H1 (cell line): ENCODE results near the gene DDB1. TPM values are rescaled to one million over a fixed set of nuclear protein-coding genes. Genes with fewer than 3 reads are reported as not detected.

Experiments used
- CTCF ChIA-PET: fragments of 300-600 bp; sonication (Branson Sonifier 250); formaldehyde crosslinking; loops from one replicate; lab custom pipeline; 2021; ENCODE audit not compliant: partially characterized antibody; lab: Charles Lee
- POLR2A ChIA-PET: fragments of 300-600 bp; sonication (Branson Sonifier 250); formaldehyde crosslinking; loops from one replicate; lab custom pipeline; 2021; ENCODE audit warnings: inconsistent platforms; ENCODE audit not compliant: partially characterized antibody; lab: Charles Lee
- DNase-seq, 2 experiments: peaks; one replicate each; pipeline versions ENCODE4 v3.0.0 to v3.0.0-alpha.2; 2010 to 2022; ENCODE audit warnings: low spot score in 2 of 2, low read depth in 1 of 2, mixed read lengths in 1 of 2
- FAIRE-seq: peaks from 2 replicates; lab custom pipeline; 2011; peaks lifted over from hg19 to GRCh38; lab: Jason Lieb, UNC
- H2AFZ ChIP-seq: 2 replicates; pipeline ENCODE4 v1.8.1; 2012; ENCODE audit warnings: low read length, inconsistent platforms
- H2AK5ac ChIP-seq: 2 replicates; pipeline ENCODE4 v1.6.1; 2013; ENCODE audit warnings: low read depth, low read length
- H2BK120ac ChIP-seq: replicated peaks from 2 replicates; pipeline ENCODE3; 2013; ENCODE audit warnings: low read depth, low read length, inconsistent platforms
- H2BK12ac ChIP-seq: 2 replicates; pipeline ENCODE4 v1.6.1; 2013; ENCODE audit warnings: low read depth, low read length
- H2BK15ac ChIP-seq: 2 replicates; pipeline ENCODE4 v1.6.1; 2013; ENCODE audit warnings: low read length
- H2BK20ac ChIP-seq: 2 replicates; pipeline ENCODE4 v1.6.1; 2013; ENCODE audit warnings: low read length
- H2BK5ac ChIP-seq: 2 replicates; pipeline ENCODE4 v1.6.1; 2013; ENCODE audit warnings: low read depth, low read length
- H3K14ac ChIP-seq: 2 replicates; pipeline ENCODE4 v1.6.1; 2013; ENCODE audit warnings: inconsistent platforms; ENCODE audit not compliant: insufficient read length
- H3K18ac ChIP-seq: 2 replicates; pipeline ENCODE4 v1.6.1; 2013; ENCODE audit warnings: low read length; ENCODE audit errors: extremely low read depth
- H3K23ac ChIP-seq: 2 replicates; pipeline ENCODE4 v1.6.1; 2013; ENCODE audit warnings: inconsistent platforms; ENCODE audit not compliant: insufficient read length
- H3K23me2 ChIP-seq: 2 replicates; pipeline ENCODE4 v1.6.1; 2013; ENCODE audit warnings: low read depth, low read length
- H3K27ac ChIP-seq: 2 replicates; pipeline ENCODE4 v1.6.1; 2011; ENCODE audit warnings: low read depth, low read length, inconsistent platforms
- H3K27me3 ChIP-seq, 4 experiments: replicated peaks in 1 of 4; 1 replicate in 1 of 4; 2 replicates in 3 of 4; pipeline versions ENCODE4 v1.6.1 to v1.8.1; 2011 to 2013; ENCODE audit warnings: low read length in 3 of 4, mild to moderate bottlenecking in 3 of 4, inconsistent platforms in 2 of 4, mixed read lengths in 2 of 4, moderate library complexity in 1 of 4; ENCODE audit not compliant: control insufficient read depth in 3 of 4, insufficient read depth in 3 of 4; ENCODE audit errors: extremely low read depth in 1 of 4
- H3K36me3 ChIP-seq, 4 experiments: 2 replicates each; pipeline versions ENCODE4 v1.6.1 to v1.8.1; 2011 to 2013; ENCODE audit warnings: mild to moderate bottlenecking in 4 of 4, low read length in 3 of 4, moderate library complexity in 2 of 4, control low read depth in 1 of 4, inconsistent platforms in 1 of 4; ENCODE audit not compliant: insufficient read depth in 4 of 4, control insufficient read depth in 2 of 4
- H3K4ac ChIP-seq: replicated peaks from 2 replicates; pipeline ENCODE3; 2013; ENCODE audit warnings: low read length, low read depth, mixed read lengths, inconsistent platforms; ENCODE audit not compliant: insufficient read length
- H3K4me1 ChIP-seq, 4 experiments: replicated peaks in 1 of 4; 1 replicate in 1 of 4; 2 replicates in 3 of 4; pipeline versions ENCODE4 v1.6.1 to v1.8.1; 2011 to 2013; ENCODE audit warnings: low read length in 3 of 4, inconsistent platforms in 2 of 4, mixed read lengths in 1 of 4; ENCODE audit not compliant: insufficient read depth in 4 of 4, control insufficient read depth in 3 of 4
- H3K4me2 ChIP-seq, 2 experiments: 2 replicates each; pipeline versions ENCODE4 v1.6.1 to v1.8.1; 2011 to 2013; ENCODE audit warnings: low read depth in 2 of 2, low read length in 2 of 2, control low read depth in 1 of 2, inconsistent platforms in 1 of 2, mild to moderate bottlenecking in 1 of 2; ENCODE audit not compliant: insufficient read depth in 1 of 2
- H3K4me3 ChIP-seq, 4 experiments: fragments of 200-600, 300-600 bp in 1 of 4; sonication (generic), shearing (Covaris generic), sonication (Bioruptor Twin) in 1 of 4; 2 replicates each; pipeline versions ENCODE4 v1.5.1 to v1.8.1; 2011 to 2016; ENCODE audit warnings: low read length in 4 of 4, low read depth in 3 of 4, control low read depth in 2 of 4, inconsistent platforms in 2 of 4, mild to moderate bottlenecking in 2 of 4, mixed read lengths in 1 of 4, moderate library complexity in 1 of 4; ENCODE audit not compliant: insufficient read depth in 2 of 4; ENCODE audit errors: extremely low read depth in 1 of 4
- H3K56ac ChIP-seq: replicated peaks from 2 replicates; pipeline ENCODE3; 2013; ENCODE audit warnings: low read depth, mild to moderate bottlenecking, mixed read lengths, low read length, inconsistent platforms; ENCODE audit not compliant: insufficient read length
- H3K79me1 ChIP-seq: 2 replicates; pipeline ENCODE4 v1.6.1; 2013; ENCODE audit warnings: low read depth, low read length, control low read depth
- H3K79me2 ChIP-seq, 2 experiments: 2 replicates each; pipeline versions ENCODE4 v1.6.1 to v1.8.1; 2012 to 2013; ENCODE audit warnings: low read length in 2 of 2, mild to moderate bottlenecking in 2 of 2, inconsistent platforms in 1 of 2; ENCODE audit not compliant: insufficient read depth in 2 of 2, control insufficient read depth in 1 of 2
- H3K9ac ChIP-seq, 4 experiments: replicated peaks in 1 of 4; 1 replicate in 1 of 4; 2 replicates in 3 of 4; pipeline versions ENCODE4 v1.6.1 to v1.8.1; 2011 to 2013; ENCODE audit warnings: low read depth in 3 of 4, low read length in 3 of 4, control low read depth in 2 of 4, mild to moderate bottlenecking in 2 of 4, moderate library complexity in 2 of 4, inconsistent platforms in 1 of 4; ENCODE audit errors: extremely low read depth in 1 of 4
- H3K9me3 ChIP-seq, 2 experiments: 2 replicates each; pipeline versions ENCODE4 v1.6.1 to v1.8.1; 2012 to 2013; ENCODE audit warnings: mild to moderate bottlenecking in 2 of 2, moderate library complexity in 2 of 2, control low read depth in 1 of 2, inconsistent platforms in 1 of 2, low read depth in 1 of 2, low read length in 1 of 2, mixed read lengths in 1 of 2; ENCODE audit not compliant: insufficient read depth in 2 of 2
- H4K20me1 ChIP-seq, 2 experiments: replicated peaks in 1 of 2; 2 replicates each; pipeline versions ENCODE3 to v1.8.1; 2011 to 2013; ENCODE audit warnings: inconsistent platforms in 2 of 2, low read length in 2 of 2, mild to moderate bottlenecking in 1 of 2; ENCODE audit not compliant: insufficient read depth in 2 of 2, control insufficient read depth in 1 of 2
- H4K5ac ChIP-seq: 2 replicates; pipeline ENCODE4 v1.6.1; 2013; ENCODE audit warnings: low read length, low read depth, mixed read lengths, inconsistent platforms; ENCODE audit not compliant: insufficient read length
- H4K8ac ChIP-seq: 2 replicates; pipeline ENCODE4 v1.8.0; 2013; ENCODE audit warnings: mild to moderate bottlenecking, moderate library complexity, low read length, inconsistent platforms; ENCODE audit not compliant: insufficient read depth; ENCODE audit errors: extremely low read depth
- H4K91ac ChIP-seq: replicated peaks from 2 replicates; pipeline ENCODE3; 2013; ENCODE audit warnings: low read length, mixed read lengths, inconsistent platforms; ENCODE audit not compliant: insufficient read length
- BCL11A ChIP-seq, 2 experiments: IDR thresholded peaks; one replicate each; pipeline ENCODE4 v1.6.1; 2011; ENCODE audit warnings: low read depth in 2 of 2, low read length in 2 of 2, mild to moderate bottlenecking in 2 of 2
- EGR1 ChIP-seq: IDR thresholded peaks from 2 replicates; pipeline ENCODE4 v1.6.1; 2011; ENCODE audit warnings: low read depth, low read length, borderline replicate concordance
- FOSL1 ChIP-seq: IDR thresholded peaks from 2 replicates; pipeline ENCODE4 v1.6.1; 2011; ENCODE audit warnings: mild to moderate bottlenecking, low read depth, low read length, moderate library complexity; ENCODE audit not compliant: insufficient read depth
- NRF1 ChIP-seq: IDR thresholded peaks from 2 replicates; pipeline ENCODE4 v1.6.1; 2011; ENCODE audit warnings: mild to moderate bottlenecking, low read depth, low read length, improper control_type of control experiment
- RFX5 ChIP-seq: IDR thresholded peaks from 2 replicates; pipeline ENCODE4 v1.6.1; 2011; ENCODE audit warnings: low read depth, low read length, improper control_type of control experiment, borderline replicate concordance
- RXRA ChIP-seq: IDR thresholded peaks from 2 replicates; pipeline ENCODE4 v1.6.1; 2011; ENCODE audit warnings: low read depth, mild to moderate bottlenecking, low read length, moderate library complexity; ENCODE audit not compliant: insufficient read depth
- TBP ChIP-seq: IDR thresholded peaks from 2 replicates; pipeline ENCODE4 v1.6.1; 2011; ENCODE audit warnings: low read depth, low read length, improper control_type of control experiment
- YY1 ChIP-seq: IDR thresholded peaks from 2 replicates; pipeline ENCODE4 v1.6.1; 2011; ENCODE audit warnings: low read depth, mild to moderate bottlenecking, low read length
- WGBS, 2 experiments: shearing (Covaris generic) in 1 of 2; methylation state at CpG; one replicate each; pipeline versions ENCODE4 v1.1.6 to v1.1.7; 2013 to 2015; ENCODE audit warnings: low lambda C conversion rate in 2 of 2, mixed read lengths in 2 of 2, inconsistent platforms in 1 of 2, low coverage in 1 of 2, missing lambda C conversion rate in 1 of 2; ENCODE audit not compliant: insufficient replicate concordance in 2 of 2, insufficient coverage in 1 of 2, insufficient read length in 1 of 2; ENCODE audit errors: extremely low coverage in 1 of 2, missing lambda C conversion rate in 1 of 2; 5-methylcytosine and 5-hydroxymethylcytosine counted together
- polyA plus RNA-seq, 7 experiments: library from polyadenylated mRNA; depleted of rRNA in 3 of 7; stranded (reverse) in 5 of 7; unstranded in 2 of 7; fragments of >200 nt in 5 of 7; fragments of 200-250 nt in 2 of 7; gene quantifications; 1 replicate in 5 of 7; 2 replicates in 1 of 7; 4 replicates in 1 of 7; pipeline versions ENCODE4 v1.2.1 to v1.2.3, GENCODE V29; 2011 to 2013; ENCODE audit warnings: missing spikeins in 2 of 7, mixed read lengths in 2 of 7
- total RNA-seq: library from RNA; stranded (reverse); fragmentation: NEBNext Ultra II Directional; extraction: Animal tissue kit (Norgen Biotek cat#: 25700); gene quantifications from 2 replicates; pipeline ENCODE4 v1.2.1, GENCODE V29; 2021

Gene DDB1
- total and polyA plus RNA-seq, 2 of the 8 experiments (the other 6 are each of a cell fraction or from before 2014, with no cell fraction given): 275 to 306 TPM

DNA sequence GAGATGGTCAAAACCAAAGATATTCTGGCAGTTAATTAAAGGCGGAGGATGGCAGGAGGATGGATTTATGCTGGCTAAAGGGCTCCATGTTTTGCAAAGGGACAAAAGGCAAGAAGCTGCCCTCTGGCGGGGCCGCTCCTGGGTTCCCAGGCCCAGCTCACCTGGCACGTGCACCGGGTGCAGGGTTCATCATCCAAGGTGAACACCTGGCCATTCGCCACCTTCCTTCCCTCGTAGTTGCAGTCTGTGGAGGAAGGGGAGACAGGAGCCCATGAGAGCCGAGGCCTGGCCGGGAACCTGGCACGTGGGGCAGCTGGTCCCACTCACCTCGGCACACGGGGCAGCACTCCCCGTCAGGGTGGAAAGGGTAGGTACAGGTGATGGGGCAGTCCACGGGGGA lies 68.1 kb downstream of the DDB1 start:
- TF ChIP-seq RXRA (no peak), EGR1 (no peak), YY1 (no peak), RFX5 (no peak), TBP (no peak), NRF1 (no peak), FOSL1 (no peak), BCL11A (IDR thresholded peaks at IDR 0.05; ENCODE audit: low read depth in 2 of 2, low read length in 2 of 2) (no peak)
- Histone ChIP-seq H2BK15ac (no peak overlapping the region), H3K27me3 (no peaks in the 10 kb centered on the region), H4K20me1 (no peaks in the 10 kb centered on the region), H2AK5ac (no peak overlapping the region), H2BK12ac (no peak overlapping the region), H3K14ac (no peak overlapping the region), H3K23ac (no peak overlapping the region), H3K23me2 (no peaks in the 10 kb centered on the region), H3K9ac (no peak overlapping the region), H2BK20ac (no peak overlapping the region), H3K56ac (no peak overlapping the region), H3K9me3 (no peaks in the 10 kb centered on the region), H3K4me3 (no peak overlapping the region), H3K27ac (no peak overlapping the region), H3K4me2 (no peak overlapping the region), H2BK5ac (no peak overlapping the region), H4K91ac (no peak overlapping the region), H3K4me1 (no peaks in the 10 kb centered on the region), H3K36me3 (no peaks in the 10 kb centered on the region; a peak in 2 of 8 replicates), H3K79me1 (no peaks in the 10 kb centered on the region), H3K4ac (no peak overlapping the region), H3K79me2 (no peaks in the 10 kb centered on the region), H3K18ac (no peak overlapping the region), H4K8ac (no peak overlapping the region; the same call in 1 of the 2 replicates), H4K5ac (no peak overlapping the region), H2BK120ac (no peak overlapping the region), H2AFZ (no peak overlapping the region)
- FAIRE-seq (no peak), DNase-seq (no peak)
- POLR2A ChIA-PET: interaction anchor here (0.6 to 2.0 kb wide), 4 partner anchors 10 to 96 kb away, joined by 4 to 6 read pairs (median 5); partner anchors contain the start of gene CYB561A3
- CTCF ChIA-PET: interaction anchor here (1.7 to 3.4 kb wide), 2 partner anchors 11 to 15 kb away, joined by 5 to 15 read pairs; no protein-coding TSS in a partner anchor
- 88% methylated on average over 11 of the region's 14 CpGs; no CpG with 5 or more reads in 1 of the 2 experiments for WGBS, 2 experiments
